Glutamatergic neuron (in vitro differentiated cells): ENCODE data around the gene RNF213. TPM values are rescaled to one million over a fixed set of nuclear protein-coding genes. Genes with fewer than 3 reads are reported as not detected.
A peak's percentile ranks its signal among the peaks of the same experiment; 100 is the strongest.

ENCODE experiments used
- DNase-seq: peaks from one replicate; pipeline ENCODE4 v3.0.0; 2022
- H3K27ac Mint-ChIP-seq: one replicate; pipeline ENCODE4 v1.8.0; 2020; ENCODE audit warnings: mild to moderate bottlenecking, mixed read lengths, inconsistent platforms; ENCODE audit not compliant: unreplicated experiment
- H3K27me3 Mint-ChIP-seq: one replicate; pipeline ENCODE4 v1.8.0; 2020; ENCODE audit warnings: mild to moderate bottlenecking, moderate library complexity, mixed read lengths, inconsistent platforms; ENCODE audit not compliant: unreplicated experiment
- H3K36me3 Mint-ChIP-seq: one replicate; pipeline ENCODE4 v1.8.0; 2020; ENCODE audit warnings: mild to moderate bottlenecking, mixed read lengths, inconsistent platforms; ENCODE audit not compliant: unreplicated experiment
- H3K4me1 Mint-ChIP-seq: one replicate; pipeline ENCODE4 v1.8.0; 2020; ENCODE audit warnings: mild to moderate bottlenecking, low read depth, mixed read lengths, inconsistent platforms; ENCODE audit not compliant: unreplicated experiment
- H3K4me3 Mint-ChIP-seq: one replicate; pipeline ENCODE4 v1.8.0; 2020; ENCODE audit warnings: mild to moderate bottlenecking, mixed read lengths, inconsistent platforms; ENCODE audit not compliant: unreplicated experiment
- H3K9me3 Mint-ChIP-seq: one replicate; pipeline ENCODE4 v1.8.0; 2020; ENCODE audit warnings: mild to moderate bottlenecking, moderate library complexity, mixed read lengths, inconsistent platforms; ENCODE audit not compliant: unreplicated experiment
- total RNA-seq: library from RNA; stranded (reverse); fragmentation: NEBNext Ultra II Directional; extraction: Animal tissue kit (Norgen Biotek cat#: 25700); gene quantifications from one replicate; pipeline ENCODE4 v1.2.1, GENCODE V29; 2021; ENCODE audit not compliant: unreplicated experiment
- TF ChIP-seq, protein P1 (sequence below): fragments of 200-600 bp; sonication (generic); IDR thresholded peaks from one replicate; pipeline ENCODE4 v1.5.0; 2021; ENCODE audit not compliant: partially characterized antibody, unreplicated experiment

RNF213 gene
- total RNA-seq, 1 donor from 2014 or later, result 34.7 TPM

DNA sequence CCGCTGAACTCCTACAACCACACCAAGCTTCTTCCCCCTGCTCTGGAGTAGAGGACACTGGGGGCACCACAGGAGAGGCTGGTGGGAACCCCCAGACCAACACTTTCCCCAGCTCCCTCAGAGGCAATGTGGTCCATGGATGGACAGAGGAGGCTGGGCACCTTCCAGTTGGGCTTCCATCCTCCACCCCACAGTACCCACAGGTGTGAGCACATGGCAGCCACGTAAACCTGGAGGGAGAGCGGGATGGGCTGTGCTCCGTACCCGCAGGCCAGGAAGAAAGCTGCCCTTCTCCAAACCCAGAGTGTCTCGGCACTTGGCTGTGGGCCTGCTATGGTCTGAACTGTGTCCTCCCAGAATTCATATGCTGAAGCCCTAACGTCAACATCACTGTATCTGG lies 42.3 kb upstream of the RNF213 start:
- Mint-ChIP-seq H3K27ac (no peak overlapping the region), H3K36me3 (peaks cover 5% of the 10 kb centered on the region)

DNA sequence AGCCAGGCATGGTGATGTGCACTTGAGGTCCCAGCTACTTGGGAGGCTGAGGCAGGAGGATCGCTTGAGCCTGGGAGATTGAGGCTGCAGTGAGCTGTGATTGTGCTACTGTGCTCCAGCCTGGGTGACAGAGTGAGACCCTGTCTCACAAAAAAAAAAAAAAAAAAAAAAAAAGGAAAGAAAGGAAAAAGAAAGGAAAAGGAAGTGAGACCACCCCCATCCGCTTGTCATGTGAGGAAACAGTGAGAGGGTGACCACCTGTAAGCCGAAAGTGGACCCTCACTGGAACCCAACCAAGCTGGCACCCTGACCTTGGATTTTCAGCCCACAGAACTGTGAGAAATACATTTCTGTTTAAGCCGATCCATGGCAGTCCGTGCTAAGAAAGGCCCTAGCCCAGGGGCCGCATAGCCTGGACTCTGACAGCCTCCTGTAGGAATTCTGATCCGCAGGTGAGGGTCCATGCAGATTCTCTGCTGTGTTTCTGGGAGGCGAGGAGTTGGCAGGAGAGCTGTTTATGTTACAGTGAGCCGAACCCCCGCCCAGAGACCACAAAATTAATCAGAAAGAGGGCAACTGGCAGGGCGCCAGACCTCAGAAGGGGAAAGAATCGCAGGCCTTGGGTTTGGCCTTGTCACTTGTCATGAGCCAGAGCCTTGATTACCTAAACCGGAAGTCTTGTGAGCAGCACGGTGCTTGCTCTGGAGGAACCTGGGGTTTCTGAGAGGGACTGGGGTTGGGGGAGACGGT lies 41.5 kb upstream of the RNF213 start:
- H3K27ac Mint-ChIP-seq, result no peak overlapping the region
- peaks cover 1% of the 10 kb centered on the region for H3K9me3 Mint-ChIP-seq
- peaks cover 11% of the 10 kb centered on the region for H3K27me3 Mint-ChIP-seq
- peaks cover 5% of the 10 kb centered on the region for H3K36me3 Mint-ChIP-seq
- TF ChIP-seq, protein P1, sequence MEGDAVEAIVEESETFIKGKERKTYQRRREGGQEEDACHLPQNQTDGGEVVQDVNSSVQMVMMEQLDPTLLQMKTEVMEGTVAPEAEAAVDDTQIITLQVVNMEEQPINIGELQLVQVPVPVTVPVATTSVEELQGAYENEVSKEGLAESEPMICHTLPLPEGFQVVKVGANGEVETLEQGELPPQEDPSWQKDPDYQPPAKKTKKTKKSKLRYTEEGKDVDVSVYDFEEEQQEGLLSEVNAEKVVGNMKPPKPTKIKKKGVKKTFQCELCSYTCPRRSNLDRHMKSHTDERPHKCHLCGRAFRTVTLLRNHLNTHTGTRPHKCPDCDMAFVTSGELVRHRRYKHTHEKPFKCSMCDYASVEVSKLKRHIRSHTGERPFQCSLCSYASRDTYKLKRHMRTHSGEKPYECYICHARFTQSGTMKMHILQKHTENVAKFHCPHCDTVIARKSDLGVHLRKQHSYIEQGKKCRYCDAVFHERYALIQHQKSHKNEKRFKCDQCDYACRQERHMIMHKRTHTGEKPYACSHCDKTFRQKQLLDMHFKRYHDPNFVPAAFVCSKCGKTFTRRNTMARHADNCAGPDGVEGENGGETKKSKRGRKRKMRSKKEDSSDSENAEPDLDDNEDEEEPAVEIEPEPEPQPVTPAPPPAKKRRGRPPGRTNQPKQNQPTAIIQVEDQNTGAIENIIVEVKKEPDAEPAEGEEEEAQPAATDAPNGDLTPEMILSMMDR, result no peak
- no peak for DNase-seq
- H3K4me3 Mint-ChIP-seq, result peak overlapping the region; percentile 85
- peaks cover 5% of the 10 kb centered on the region for H3K4me1 Mint-ChIP-seq

More for the DNA sequence above, 42.3 kb upstream of the RNF213 start:
- H3K4me3 Mint-ChIP-seq, result no peak overlapping the region
- peaks cover 2% of the 10 kb centered on the region for H3K4me1 Mint-ChIP-seq
- H3K9me3 Mint-ChIP-seq, result peaks cover 1% of the 10 kb centered on the region
- peaks cover 11% of the 10 kb centered on the region for H3K27me3 Mint-ChIP-seq
- TF ChIP-seq, protein P1, result no peak
- DNase-seq, result no peak

DNA sequence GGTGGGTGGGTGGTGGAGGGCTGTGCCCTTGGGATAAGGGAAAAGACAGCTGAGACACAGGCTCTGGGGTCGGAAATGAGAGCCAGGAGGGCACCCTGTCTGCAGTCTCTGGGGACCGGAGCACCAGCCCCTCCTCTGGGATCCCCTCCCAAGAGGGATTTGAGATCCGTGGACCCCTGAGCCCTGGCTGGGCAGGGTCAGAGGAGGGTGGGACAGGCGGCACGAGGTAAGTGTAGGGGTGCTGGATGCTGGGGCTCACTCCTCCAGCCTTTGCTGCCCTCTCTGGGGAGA lies 40.9 kb upstream of the RNF213 start:
- Mint-ChIP-seq H3K9me3 (peaks cover 1% of the 10 kb centered on the region), H3K36me3 (peaks cover 8% of the 10 kb centered on the region), H3K4me1 (peaks cover 5% of the 10 kb centered on the region), H3K4me3 (peak overlapping the region; percentile 85), H3K27me3 (peaks cover 11% of the 10 kb centered on the region), H3K27ac (no peak overlapping the region)
- DNase-seq, result no peak
- TF ChIP-seq, protein P1, result no peak

DNA sequence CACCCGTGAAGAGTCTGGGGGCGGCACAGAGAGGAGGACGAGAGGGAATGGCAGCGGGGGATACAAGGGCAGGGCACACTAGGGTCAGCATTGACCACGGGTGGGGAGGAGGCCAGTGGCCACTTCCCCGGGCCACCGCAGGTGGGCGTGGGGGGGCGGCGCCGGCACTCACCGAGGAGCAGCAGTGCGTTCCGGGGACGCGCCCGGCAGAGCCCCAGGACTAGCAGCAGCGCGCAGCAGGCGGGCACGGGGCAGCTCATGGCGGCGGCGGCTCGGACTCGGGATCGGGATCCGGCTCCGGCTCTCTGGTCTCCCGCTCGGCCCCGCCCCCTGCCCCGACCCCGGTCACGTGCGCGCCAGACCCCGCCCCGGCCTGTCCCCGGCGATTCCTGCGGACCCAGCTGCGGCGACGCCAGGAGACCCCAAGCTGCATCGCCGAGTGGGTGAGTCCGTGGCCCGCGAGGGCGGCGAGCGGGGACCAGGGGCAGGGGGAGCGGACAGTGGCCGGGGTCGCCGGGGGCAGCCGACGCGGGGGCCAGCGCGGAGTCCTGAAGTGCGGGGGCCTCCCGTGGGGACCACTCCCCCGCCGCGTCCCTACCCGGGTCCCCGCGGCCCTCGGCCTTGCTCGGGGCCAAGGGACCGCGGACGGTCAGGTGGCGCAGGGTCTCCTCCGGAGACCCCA lies 40.5 kb upstream of the RNF213 start, which contains the start of the genes SGSH and SLC26A11:
Gene SGSH (minus strand): TSS at position 280 of the 682 bp plus-strand sequence. CDS start 20 bp downstream, at position 260.
Gene SLC26A11 (plus strand): TSS at position 374 of the 682 bp plus-strand sequence. CDS start 1,134 bp downstream, outside the sequence.
- DNase-seq, result peak; percentile 94
- H3K4me3 Mint-ChIP-seq, result peak within 1 kb of the TSS; percentile 85
- peaks cover 8% of the 10 kb centered on the region for H3K36me3 Mint-ChIP-seq
- TF ChIP-seq, protein P1, result no peak
- H3K4me1 Mint-ChIP-seq, result peaks cover 5% of the 10 kb centered on the region
- H3K9me3 Mint-ChIP-seq, result peaks cover 1% of the 10 kb centered on the region
- H3K27me3 Mint-ChIP-seq, result peaks cover 11% of the 10 kb centered on the region
- H3K27ac Mint-ChIP-seq, result no peak within 1 kb of the TSS
